SKM-1 treated with dmso at 0.1 percent for 144 hours (cell line): ENCODE data around the gene DAAM1.

Source experiments
- DNase-seq: peaks from one replicate; lab custom pipeline; 2025; ENCODE audit not compliant: unreplicated experiment; lab: John Stamatoyannopoulos, UW

The DAAM1 gene

DNA sequence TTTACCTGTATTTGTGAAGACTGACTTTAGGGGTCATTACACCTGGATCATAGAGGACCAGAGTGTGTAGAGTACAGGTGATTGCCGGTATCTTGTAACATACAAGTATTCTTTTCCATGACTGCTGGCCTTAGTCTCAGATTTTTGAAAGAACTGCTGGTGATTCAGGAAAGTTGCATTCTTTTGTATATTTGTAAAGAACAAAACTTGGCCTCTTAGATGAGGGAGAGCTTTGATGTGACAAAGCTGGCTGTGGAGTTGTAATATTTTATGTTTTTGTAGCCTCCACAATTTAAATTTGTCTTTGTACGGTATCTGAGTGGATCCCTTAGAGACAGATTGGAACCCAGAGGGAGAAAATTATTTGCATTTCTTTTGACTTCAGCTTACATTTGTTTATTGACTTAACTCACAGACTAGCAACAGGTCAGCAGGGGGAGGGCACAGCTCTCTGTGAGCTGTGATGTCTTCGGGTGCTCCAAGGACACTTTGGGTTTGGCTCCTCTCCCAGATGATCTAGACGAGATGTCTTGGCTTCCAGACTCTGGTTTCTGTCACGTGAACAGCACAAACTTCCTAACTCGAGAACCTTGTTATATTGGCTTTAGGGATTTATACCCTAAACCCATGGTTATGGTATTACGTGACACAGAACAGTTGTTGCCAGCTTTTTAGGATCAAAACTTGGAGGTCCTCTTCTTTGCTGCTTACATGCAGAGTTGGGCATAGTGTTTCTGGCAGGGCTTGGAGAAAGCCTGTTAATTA lies 65.9 kb downstream of the DAAM1 start:
- DNase-seq, result no peak

DNA sequence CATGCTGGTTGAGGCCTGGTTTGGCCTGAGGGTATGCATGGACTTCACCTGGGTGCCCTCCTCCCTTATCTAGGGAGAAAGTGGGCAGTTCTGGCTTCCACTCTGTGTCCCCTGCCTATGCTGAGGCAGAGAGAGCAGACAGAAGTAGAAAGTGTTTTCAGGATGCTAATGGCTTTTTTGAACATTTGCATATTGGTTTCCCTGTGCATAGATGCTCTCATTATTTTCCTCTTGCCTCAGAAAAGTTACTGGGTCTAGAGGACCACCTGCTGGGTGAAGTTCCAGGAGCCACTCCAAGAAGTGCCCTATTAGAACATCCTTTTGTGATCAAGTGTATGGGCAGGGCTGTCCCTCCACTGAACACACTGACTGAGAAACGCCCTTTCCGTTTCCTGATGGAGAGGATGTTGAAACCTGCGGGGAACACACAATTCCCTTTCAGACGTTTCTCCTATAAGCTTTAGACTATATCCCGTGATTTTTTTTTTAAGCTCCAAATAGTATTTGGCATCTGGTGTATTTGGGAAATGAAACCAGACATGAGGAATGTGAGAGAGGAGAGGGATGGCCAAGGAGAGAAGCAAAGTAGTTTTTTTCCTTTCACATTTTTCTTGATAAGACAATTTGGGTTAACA lies 66.6 kb downstream of the DAAM1 start:
- DNase-seq, result no peak

DNA sequence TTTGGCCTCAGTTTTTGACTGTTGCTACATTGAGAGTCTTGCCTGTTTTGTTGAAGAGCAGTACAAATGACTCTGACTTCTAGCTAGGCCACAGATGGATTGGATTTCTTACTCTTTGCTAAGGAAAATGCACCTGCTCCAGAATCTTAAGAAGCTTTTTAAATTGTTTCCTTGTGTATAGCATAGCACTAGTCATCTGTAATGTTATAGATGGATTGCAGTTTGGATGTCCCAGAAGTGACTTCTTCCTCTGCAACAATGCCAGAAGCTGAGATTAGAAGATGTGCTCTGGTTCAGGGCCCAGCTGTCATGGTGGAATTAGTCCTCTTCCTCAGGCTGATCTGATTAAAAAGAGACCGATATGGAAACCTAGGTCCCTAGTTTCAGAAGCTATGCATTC lies 67.9 kb downstream of the DAAM1 start:
- DNase-seq, result no peak

DNA sequence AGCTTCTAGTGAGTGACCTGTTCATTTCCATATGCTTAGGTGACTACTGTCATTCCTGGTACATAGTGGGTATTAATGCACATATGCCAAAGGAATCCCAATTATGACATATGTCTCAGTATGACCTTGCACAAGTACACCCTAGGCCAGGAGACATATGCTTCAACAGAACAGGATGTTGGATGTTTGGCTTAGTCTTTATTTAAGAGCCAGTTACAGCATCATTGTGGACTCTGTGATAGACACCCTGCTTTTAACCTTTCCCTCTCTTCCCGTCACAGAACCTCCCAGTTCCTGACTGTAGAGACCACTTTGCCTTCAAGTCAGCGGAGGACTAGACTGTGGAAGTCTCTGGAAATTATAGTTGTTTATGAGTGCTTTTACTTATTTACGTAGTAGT lies 72.9 kb downstream of the DAAM1 start:
- no peak for DNase-seq

DNA sequence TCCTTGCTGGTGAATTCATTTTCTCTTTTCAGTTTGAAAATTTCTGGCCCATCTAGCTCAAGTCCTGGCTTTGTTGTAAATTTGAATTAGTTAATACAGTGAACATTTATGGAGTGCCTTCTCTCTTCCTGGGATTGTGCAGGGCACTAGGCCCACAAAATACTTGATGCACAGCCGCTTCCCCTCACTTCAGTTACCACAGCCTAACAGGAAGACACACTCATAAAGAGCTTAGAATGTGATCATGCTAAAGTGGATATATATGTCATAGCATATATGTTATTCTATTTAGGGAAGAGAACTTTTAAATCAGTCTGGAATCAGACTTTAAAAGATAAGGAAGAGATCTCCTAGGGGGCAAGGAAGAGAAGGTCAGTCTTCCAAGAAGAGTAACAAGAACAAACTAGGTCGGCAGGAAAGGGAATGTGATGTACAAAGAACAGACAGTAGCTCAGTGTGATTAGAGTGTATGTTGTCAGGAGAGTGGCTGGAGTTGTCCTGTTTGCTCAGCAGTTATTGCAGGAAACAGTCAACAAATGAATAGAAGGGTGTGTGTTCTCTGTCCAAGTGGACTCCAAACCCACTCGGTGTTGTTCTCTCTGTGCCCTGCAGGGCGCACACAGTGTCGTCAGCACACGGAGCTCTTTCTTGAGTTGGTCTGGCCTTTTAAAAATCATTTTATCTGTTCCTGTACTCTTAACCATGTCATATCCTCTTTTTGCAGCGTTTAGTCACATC lies 74.4 kb downstream of the DAAM1 start:
- no peak for DNase-seq

DNA sequence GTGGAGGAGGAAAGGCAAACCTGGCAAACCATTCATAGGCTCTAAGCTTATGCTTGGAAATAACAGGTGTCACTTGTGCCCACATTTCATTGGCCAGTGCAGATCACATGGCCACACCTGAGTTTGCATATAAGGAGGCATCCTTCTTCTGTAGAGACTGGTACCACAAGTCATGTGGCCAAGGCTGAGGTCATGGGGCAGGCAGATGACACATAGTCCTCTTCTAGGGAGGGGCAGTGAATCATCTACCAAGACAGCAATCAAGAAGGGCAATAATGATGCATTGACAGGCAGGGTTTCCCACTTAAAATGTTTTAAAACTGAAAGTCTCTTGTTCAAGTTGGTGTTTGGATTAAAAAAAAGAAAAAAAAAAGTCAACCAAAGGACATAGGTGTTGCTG lies 77.3 kb downstream of the DAAM1 start:
- DNase-seq, result no peak

DNA sequence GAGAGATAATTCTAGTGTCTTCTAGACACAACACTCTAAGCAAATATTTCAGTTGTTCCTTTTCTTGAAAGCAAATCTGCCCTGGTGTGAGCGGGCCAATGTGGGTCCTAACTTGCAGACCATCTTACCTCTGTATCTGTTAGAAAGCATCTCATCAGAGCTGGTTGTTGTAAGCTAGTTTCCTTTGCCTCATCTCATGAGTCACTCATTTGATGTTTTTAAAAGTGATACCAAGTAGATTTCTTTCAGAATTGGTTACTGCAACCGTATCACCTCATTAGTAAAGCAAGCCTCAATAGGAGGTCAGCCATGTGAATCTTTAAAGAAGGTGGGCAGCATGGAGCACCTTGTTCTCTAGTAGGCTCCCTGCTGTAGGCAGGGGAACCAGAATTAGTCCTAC lies 78.6 kb downstream of the DAAM1 start:
- no peak for DNase-seq

DNA sequence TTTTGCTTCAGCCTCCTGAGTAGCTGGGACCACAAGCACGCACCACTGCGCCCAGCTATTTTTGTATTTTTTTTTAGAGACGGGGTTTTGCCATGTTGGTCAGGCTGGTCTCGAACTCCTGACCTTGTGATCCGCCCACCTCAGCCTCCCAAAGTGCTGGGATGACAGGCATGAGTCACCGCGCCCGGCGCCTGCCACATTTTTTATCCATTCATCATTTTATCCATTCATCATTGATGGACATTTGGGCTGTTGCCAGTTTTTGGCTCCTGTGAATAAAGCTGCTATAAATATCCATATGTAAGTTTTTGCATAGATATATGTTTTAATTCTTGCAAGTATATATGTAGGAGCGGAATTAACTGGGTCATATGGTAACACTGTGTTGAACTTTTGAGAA lies 79.5 kb downstream of the DAAM1 start:
- no peak for DNase-seq

DNA sequence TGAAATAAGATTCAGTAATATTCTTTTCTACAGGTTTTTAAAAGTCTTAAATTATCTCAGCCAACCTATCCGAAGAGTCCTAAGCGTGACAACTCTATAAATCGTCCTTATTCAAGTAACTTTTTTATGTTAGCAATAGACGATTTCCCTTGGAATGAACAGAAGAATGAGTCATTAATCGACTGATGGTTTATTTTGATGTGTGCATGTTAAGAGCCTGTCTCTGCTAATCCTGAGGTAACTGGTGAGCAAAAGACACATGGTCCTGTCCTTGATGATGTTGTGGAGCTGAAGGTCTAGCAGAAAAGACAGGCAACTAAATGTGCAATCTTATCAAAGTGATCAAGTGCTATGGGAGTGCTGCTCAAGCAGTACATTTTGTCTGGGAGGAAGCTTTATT lies 80.4 kb downstream of the DAAM1 start:
- DNase-seq, result no peak

DNA sequence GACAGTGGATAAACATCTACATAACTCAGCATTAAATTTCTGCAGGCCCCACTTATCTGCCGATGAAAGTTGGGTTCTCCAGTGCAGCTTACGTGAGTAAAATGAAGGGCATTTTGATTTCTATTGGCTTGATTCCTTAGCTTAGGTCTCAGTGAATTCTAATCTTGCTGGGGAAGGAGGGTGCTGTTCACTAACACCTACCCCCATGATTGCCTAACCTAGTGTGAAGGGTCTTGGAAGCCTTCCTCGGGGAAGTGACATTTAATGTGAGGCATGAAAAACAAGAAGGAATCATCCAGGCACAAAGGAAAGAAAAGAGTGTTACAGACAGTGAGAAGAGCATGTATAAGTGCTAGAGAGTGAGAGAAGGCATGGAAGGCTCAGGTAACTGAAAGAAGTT lies 81.0 kb downstream of the DAAM1 start:
- DNase-seq, result no peak

DNA sequence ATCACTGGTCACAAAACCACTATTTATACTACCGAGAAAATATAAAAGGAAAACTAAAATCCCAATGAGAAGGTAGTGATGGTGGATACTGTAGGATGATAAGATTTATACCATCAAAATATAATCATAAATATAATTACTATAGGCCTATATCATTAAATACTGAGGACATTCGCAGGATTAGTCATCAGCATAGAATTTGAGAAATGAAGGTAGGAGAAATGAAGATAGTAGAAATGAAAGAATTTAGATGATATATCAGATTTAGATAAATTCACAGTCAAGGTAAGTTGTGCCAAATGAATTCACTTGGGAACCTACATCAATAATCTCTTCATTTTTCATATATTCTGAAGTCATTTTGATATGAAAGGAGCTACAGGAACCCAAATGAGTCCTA lies 82.8 kb downstream of the DAAM1 start:
- no peak for DNase-seq

DNA sequence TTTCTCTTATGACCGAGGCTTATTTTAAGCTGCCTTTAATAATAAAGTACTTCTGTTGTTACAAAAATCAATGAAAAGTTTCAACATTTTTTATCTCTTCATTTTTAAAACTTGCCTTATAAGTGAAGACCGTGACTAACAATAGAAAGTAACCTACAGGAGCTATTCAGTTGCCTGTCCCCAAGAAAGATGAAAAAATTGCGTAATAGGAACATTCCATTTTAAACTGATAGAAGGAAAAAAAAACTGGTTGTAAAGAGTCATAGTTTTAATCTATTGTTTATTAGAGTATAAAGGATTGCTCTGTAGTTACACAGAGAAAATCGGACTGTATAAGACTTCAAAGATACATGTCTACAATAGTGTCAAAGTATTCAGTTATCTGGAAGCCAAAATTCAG lies 83.3 kb downstream of the DAAM1 start:
- DNase-seq, result no peak

DNA sequence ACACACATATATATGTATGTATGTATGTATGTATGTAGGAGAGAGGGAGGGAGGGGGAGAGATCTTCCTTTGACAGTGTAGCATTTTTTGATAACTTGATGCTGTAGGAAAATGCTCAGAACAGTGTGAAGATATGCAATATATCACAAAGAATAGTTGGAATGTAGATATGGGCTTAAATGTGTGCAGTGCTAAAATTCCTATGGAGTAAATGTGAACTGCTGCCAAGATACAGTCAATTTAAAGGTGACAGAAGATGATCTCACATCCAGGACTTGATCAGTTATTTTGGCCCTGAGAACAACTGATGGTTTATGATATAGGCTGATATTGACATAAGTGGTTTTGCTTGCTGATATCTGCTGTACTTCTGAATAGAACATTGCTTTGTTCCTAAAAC lies 84.2 kb downstream of the DAAM1 start:
- no peak for DNase-seq

DNA sequence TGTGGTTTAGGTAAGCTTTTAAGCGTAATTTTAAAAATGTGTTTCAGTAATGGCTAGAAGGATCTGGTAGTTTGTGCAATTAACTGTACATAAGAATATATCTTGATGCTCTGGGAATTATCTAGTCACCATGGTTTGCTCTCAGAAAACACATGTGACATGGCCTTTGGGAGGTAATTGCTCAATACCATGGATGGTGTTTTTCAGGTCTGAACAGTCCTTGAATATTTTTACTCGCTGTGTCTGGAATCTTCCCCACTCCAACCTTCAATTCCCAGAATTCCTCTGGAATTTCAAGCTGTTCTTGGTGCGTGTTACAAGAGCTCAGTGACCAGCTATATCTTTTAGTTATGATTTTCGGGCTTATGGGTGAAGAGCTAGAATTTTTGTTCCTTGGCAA lies 85.3 kb downstream of the DAAM1 start:
- DNase-seq, result no peak

DNA sequence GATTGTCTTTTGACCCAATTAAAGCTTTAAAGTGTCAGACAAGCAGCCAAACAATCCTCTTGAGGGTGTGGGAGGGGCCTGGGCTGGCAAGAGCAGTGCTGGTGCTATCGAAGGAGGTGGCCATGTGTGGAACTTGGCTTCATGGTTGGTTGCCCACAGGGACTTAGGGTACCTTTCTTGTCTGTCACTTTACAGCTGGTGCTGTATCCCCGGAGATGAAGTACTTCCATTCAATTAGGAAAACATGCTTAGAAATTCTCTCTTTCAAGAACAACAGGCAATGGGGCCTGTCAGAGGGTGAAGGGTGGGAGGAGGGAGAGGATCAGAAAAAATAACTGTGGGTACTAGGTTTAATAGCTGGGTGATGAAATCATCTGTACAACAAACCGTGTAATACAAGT lies 86.5 kb downstream of the DAAM1 start:
- DNase-seq, result no peak

DNA sequence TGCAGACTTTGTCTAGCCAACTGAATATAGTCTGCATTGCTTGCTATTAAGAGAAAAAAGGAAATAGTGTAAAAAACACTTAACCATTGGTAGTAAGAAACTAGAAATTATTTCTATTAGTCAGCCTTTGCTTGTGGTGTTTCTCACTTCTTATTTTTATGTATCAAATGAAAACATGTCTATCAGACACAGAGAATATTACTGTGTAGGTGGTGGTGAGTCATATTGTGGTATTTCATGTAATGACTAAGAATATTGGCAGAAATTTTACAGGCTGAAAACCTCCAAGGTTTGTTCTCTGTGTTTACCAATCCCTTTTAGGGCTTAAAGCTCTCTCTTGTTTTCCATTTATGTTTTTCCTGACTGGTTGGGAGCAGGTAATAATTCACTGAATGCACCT lies 87.2 kb downstream of the DAAM1 start:
- DNase-seq, result no peak

DNA sequence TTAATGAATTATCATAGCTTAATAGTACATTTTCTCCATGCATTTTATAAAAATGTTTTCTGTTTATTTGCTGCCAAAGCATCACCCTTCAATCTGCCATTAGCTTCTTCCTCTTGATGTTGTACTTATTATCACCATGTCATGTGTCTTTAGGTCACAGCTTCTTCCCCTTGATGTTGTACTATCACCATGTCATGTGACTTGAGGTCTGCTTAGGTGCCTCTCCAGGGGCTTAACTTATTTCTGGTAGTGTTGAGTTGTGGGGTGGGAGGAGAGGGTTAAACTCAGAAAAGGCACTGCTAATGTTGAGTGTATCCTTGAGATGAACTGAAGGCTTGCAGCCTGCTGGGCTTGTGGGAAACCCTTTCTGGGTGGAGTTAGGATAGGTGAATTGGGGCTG lies 87.8 kb downstream of the DAAM1 start:
- DNase-seq, result no peak

DNA sequence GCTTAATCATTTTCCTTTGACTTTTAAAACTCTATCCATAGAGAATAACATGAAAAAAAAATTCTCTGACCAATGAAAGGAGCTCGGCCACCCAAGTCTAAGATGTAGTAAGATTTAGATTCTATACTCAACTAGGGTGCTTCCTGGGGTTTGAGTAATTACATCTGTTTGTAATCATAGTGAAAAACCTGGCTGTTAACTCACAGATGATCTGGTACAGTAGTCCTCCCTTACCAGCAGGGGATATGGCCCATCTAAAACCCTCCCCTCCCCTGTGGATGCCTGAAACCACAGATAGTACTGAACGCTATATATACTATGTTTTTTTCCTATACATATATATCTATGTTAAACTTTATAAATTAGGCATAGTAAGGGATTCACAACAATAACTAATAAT lies 89.2 kb downstream of the DAAM1 start:
- DNase-seq, result no peak

DNA sequence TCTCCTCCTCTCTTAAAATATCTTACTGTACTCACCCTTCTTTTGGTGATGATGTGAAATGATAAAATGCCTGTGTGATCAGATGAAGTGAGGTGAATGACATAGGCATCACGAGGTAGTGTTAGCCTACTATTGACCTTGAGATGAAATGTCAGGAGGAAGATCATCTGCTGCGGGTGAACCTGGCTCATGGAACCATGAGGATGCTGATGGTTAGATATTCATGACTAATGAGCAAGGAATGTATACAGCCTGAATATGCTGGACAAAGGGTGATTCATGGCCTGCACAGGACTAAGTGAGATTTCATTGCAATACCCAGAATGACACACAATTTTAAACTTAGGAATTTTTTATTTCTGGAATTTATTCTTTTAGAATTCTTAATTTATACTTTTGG lies 89.6 kb downstream of the DAAM1 start:
- DNase-seq, result no peak

DNA sequence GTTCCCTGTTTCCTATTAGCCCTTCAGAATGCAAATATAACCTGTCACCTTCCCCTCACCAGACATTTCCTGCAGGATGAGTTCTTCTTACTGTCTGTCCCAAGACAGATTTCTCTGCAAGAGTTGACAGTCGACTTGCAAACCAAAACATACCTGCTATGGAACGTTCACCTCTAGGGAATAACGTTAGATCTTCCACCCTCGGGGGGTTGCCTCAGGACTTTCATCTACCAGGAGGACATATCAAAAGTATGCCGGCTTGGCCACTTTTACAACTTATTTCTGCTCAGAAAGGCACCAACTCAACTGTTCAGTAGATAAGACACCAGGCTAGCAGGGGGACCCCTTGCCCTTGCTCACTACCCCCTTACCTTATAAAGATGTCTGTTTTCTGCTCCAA lies 92.5 kb downstream of the DAAM1 start:
- DNase-seq, result no peak

DNA sequence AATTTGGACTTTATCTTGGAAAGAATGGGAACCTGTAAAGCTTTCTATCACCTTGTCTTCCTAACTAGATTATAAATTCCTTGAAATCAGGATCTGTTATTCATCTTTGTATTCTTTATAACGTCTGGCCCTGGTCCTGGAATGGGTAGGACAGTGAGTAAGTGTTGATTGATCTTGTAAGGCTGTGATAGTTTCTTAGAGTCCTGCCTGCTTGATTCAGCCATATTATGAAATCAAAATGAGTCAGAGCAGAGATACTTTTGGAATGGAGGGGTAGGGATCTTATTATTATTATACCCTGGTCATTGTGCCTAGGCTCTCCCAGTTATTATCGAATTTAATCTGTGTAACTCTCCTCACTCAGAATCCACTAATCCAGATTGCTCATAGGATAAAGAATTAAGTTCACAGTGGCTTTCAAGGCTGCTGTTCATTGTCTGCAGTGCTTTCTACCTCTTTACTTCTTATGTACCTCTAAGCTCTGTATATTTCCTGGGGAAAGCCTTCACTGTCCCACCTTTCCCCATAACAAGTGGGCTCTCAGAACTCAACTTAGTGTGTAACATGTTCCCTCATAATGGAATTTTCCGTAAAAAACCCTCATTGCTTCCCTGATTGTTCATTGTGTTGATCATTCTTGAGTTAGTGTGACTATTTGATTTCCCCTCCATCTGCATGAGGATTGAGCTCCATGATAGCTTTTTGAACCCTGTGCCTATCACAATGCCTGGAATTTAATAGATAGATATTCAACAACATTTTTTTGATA lies 93.3 kb downstream of the DAAM1 start:
- DNase-seq, result no peak

DNA sequence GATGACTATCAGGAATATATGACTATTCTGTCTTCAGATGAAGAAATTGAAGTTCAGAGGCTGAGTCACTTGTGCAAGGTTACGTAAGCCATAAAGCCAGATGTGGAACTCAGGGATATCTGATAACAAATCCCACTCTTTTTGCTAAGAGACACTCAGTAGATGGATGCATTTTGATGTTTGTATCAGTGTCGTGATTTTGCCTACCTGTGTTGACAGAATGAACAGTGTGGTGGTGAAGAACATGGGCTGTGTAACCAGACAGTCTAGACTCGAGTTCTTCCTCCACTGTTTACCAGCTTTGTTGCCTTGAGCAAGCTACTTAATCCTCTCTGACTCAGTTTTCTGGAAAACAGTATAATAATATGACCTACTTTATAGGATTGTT lies 93.9 kb downstream of the DAAM1 start:
- no peak for DNase-seq
